IMR-90 (cell line): ENCODE measurements around the gene UFC1. TPM values are rescaled to one million over a fixed set of nuclear protein-coding genes. Genes with fewer than 3 reads are reported as not detected.

Experiments
- ATAC-seq: fragments of 200-7000 bp; cut with Tn5 transposase; 2 replicates; pipeline ENCODE4 v1.9.1; 2020; ENCODE audit warnings: low read depth, mild to moderate bottlenecking, moderate library complexity
- BruUV-seq: library from RNA; stranded (reverse); fragments of 400-500 nt; replicated peaks from 2 replicates; lab custom pipeline; 2021; lab: Mats Ljungman, UMichigan
- CTCF ChIA-PET: fragments of 300-600 bp; formaldehyde crosslinking; extraction: SDS; loops from one replicate; lab custom pipeline; 2021; ENCODE audit warnings: antibody characterized with exemption; lab: Yijun Ruan, JAX
- POLR2A ChIA-PET: fragments of 300-600 bp; sonication (Branson Sonifier 250); formaldehyde crosslinking; loops from one replicate; lab custom pipeline; 2022; ENCODE audit warnings: antibody characterized with exemption; ENCODE audit not compliant: unreplicated experiment; lab: Charles Lee
- DNase-seq: peaks from one replicate; pipeline ENCODE4 v3.0.0; 2013
- H2AFZ ChIP-seq: replicated peaks from 2 replicates; pipeline ENCODE3; 2013; ENCODE audit warnings: low read length, mild to moderate bottlenecking; ENCODE audit not compliant: poor library complexity
- H2AK5ac ChIP-seq: 2 replicates; pipeline ENCODE4 v1.6.1; 2013; ENCODE audit warnings: low read depth, low read length, inconsistent platforms
- H2AK9ac ChIP-seq: replicated peaks from 2 replicates; pipeline ENCODE3; 2013; ENCODE audit warnings: mild to moderate bottlenecking, low read depth, low read length, moderate library complexity; ENCODE audit not compliant: poor library complexity
- H2BK120ac ChIP-seq: 2 replicates; pipeline ENCODE4 v1.6.1; 2013; ENCODE audit warnings: low read depth, low read length, inconsistent platforms
- H2BK15ac ChIP-seq: 3 replicates; pipeline ENCODE4 v1.6.1; 2013; ENCODE audit warnings: low read depth, low read length, inconsistent platforms
- H2BK20ac ChIP-seq: 2 replicates; pipeline ENCODE4 v1.6.1; 2013; ENCODE audit warnings: low read depth, mild to moderate bottlenecking, inconsistent platforms, low read length, moderate library complexity
- H2BK5ac ChIP-seq: 2 replicates; pipeline ENCODE4 v1.6.1; 2013; ENCODE audit warnings: mild to moderate bottlenecking, low read depth, low read length, inconsistent platforms; ENCODE audit not compliant: poor library complexity, severe bottlenecking
- H3K14ac ChIP-seq: replicated peaks from 2 replicates; pipeline ENCODE4 v1.6.1; 2013; ENCODE audit warnings: low read depth, low read length, inconsistent platforms
- H3K18ac ChIP-seq: 2 replicates; pipeline ENCODE4 v1.6.1; 2013; ENCODE audit warnings: low read depth, low read length, control low read depth
- H3K23ac ChIP-seq: 2 replicates; pipeline ENCODE4 v1.6.1; 2013; ENCODE audit warnings: low read depth, low read length, inconsistent platforms
- H3K27ac ChIP-seq: 2 replicates; pipeline ENCODE4 v1.5.1; 2013; ENCODE audit warnings: mild to moderate bottlenecking, control low read depth, low read length; ENCODE audit not compliant: insufficient read depth
- H3K27me3 ChIP-seq: 2 replicates; pipeline ENCODE4 v1.6.1; 2013; ENCODE audit warnings: low read length; ENCODE audit not compliant: control insufficient read depth, insufficient read depth
- H3K36me3 ChIP-seq: 2 replicates; pipeline ENCODE4 v1.6.1; 2013; ENCODE audit warnings: low read length, mixed read lengths; ENCODE audit not compliant: control insufficient read depth, insufficient read depth
- H3K4ac ChIP-seq: 2 replicates; pipeline ENCODE4 v1.6.1; 2013; ENCODE audit warnings: low read depth, low read length, inconsistent platforms
- H3K4me1 ChIP-seq: 2 replicates; pipeline ENCODE4 v1.6.1; 2013; ENCODE audit warnings: low read length, mixed read lengths; ENCODE audit not compliant: control insufficient read depth, insufficient read depth
- H3K4me2 ChIP-seq: 2 replicates; pipeline ENCODE4 v1.6.1; 2013; ENCODE audit warnings: low read depth, mild to moderate bottlenecking, control low read depth, low read length, moderate library complexity
- H3K4me3 ChIP-seq: 2 replicates; pipeline ENCODE4 v1.5.1; 2013; ENCODE audit warnings: low read depth, mild to moderate bottlenecking, control low read depth, low read length, moderate library complexity; ENCODE audit not compliant: insufficient read depth
- H3K56ac ChIP-seq: 2 replicates; pipeline ENCODE4 v1.6.1; 2013; ENCODE audit warnings: low read length, inconsistent platforms; ENCODE audit not compliant: insufficient read depth; ENCODE audit errors: extremely low read depth
- H3K79me1 ChIP-seq, 2 experiments: 2 replicates each; pipeline ENCODE4 v1.6.1; 2013; ENCODE audit warnings: low read length in 2 of 2, inconsistent platforms in 1 of 2, low read depth in 1 of 2
- H3K9ac ChIP-seq: 2 replicates; pipeline ENCODE4 v1.6.1; 2013; ENCODE audit warnings: low read depth, low read length, control low read depth
- H3K9me1 ChIP-seq: 2 replicates; pipeline ENCODE4 v1.6.1; 2013; ENCODE audit warnings: low read length, inconsistent platforms; ENCODE audit not compliant: insufficient read depth
- H3K9me3 ChIP-seq: 2 replicates; pipeline ENCODE4 v1.6.1; 2013; ENCODE audit warnings: low read length; ENCODE audit not compliant: control insufficient read depth, insufficient read depth
- H4K20me1 ChIP-seq: 2 replicates; pipeline ENCODE4 v1.6.1; 2013; ENCODE audit warnings: low read length, inconsistent platforms; ENCODE audit not compliant: insufficient read depth
- H4K5ac ChIP-seq: 2 replicates; pipeline ENCODE4 v1.6.1; 2013; ENCODE audit warnings: mild to moderate bottlenecking, low read depth, low read length, control low read depth
- H4K8ac ChIP-seq, 2 experiments: 2 replicates each; pipeline ENCODE4 v1.6.1; 2013; ENCODE audit warnings: low read depth in 2 of 2, low read length in 2 of 2, control low read depth in 1 of 2, inconsistent platforms in 1 of 2
- H4K91ac ChIP-seq: 2 replicates; pipeline ENCODE4 v1.6.1; 2013; ENCODE audit warnings: low read depth, low read length, inconsistent platforms; ENCODE audit not compliant: insufficient read depth
- BHLHE40 ChIP-seq: fragments of 150-350 bp; IDR thresholded peaks from 2 replicates; pipeline ENCODE4 v1.6.1; 2016; ENCODE audit warnings: mild to moderate bottlenecking, low read depth, low read length
- CEBPB ChIP-seq: IDR thresholded peaks from 2 replicates; pipeline ENCODE4 v1.6.1; 2012; ENCODE audit warnings: low read depth, low read length, improper control_type of control experiment
- CTCF ChIP-seq: conservative IDR thresholded peaks from 2 replicates; pipeline ENCODE4 v1.5.1; 2012; ENCODE audit warnings: mild to moderate bottlenecking, low read depth, low read length, improper control_type of control experiment
- ELK1 ChIP-seq: fragments of 150-350 bp; IDR thresholded peaks from 2 replicates; pipeline ENCODE4 v1.6.1; 2016; ENCODE audit warnings: low read depth, mild to moderate bottlenecking, low read length, moderate library complexity, borderline replicate concordance
- FOS ChIP-seq: fragments of 150-350 bp; IDR thresholded peaks from 2 replicates; pipeline ENCODE4 v1.6.1; 2016; ENCODE audit warnings: low read depth, low read length
- MAFK ChIP-seq: IDR thresholded peaks from 2 replicates; pipeline ENCODE4 v1.6.1; 2012; ENCODE audit warnings: low read depth, low read length, improper control_type of control experiment
- MAZ ChIP-seq: IDR thresholded peaks from 2 replicates; pipeline ENCODE4 v1.6.1; 2012; ENCODE audit warnings: low read depth, mild to moderate bottlenecking, low read length, improper control_type of control experiment, moderate library complexity, borderline replicate concordance
- MXI1 ChIP-seq: IDR thresholded peaks from 2 replicates; pipeline ENCODE4 v1.6.1; 2012; ENCODE audit warnings: low read depth, mild to moderate bottlenecking, low read length, moderate library complexity, borderline replicate concordance
- NFE2L2 ChIP-seq: fragments of 150-350 bp; IDR thresholded peaks from 2 replicates; pipeline ENCODE4 v1.6.1; 2016; ENCODE audit warnings: low read depth, mild to moderate bottlenecking, low read length
- POLR2A ChIP-seq: IDR thresholded peaks from 2 replicates; pipeline ENCODE4 v1.6.1; 2012; ENCODE audit warnings: mild to moderate bottlenecking, low read depth, low read length
- RAD21 ChIP-seq: IDR thresholded peaks from 2 replicates; pipeline ENCODE4 v1.6.1; 2012; ENCODE audit warnings: low read length, improper control_type of control experiment
- RCOR1 ChIP-seq: IDR thresholded peaks from 2 replicates; pipeline ENCODE4 v1.6.1; 2012; ENCODE audit warnings: mild to moderate bottlenecking, low read length, improper control_type of control experiment; ENCODE audit not compliant: insufficient replicate concordance
- RFX5 ChIP-seq: IDR thresholded peaks from 2 replicates; pipeline ENCODE4 v1.8.0; 2012; ENCODE audit warnings: low read depth, mild to moderate bottlenecking, low read length, moderate library complexity
- SMC3 ChIP-seq: fragments of 150-350 bp; IDR thresholded peaks from 2 replicates; pipeline ENCODE4 v1.6.1; 2016; ENCODE audit warnings: low read depth, mild to moderate bottlenecking, antibody characterized with exemption, low read length, moderate library complexity
- USF2 ChIP-seq: fragments of 150-350 bp; IDR thresholded peaks from 2 replicates; pipeline ENCODE4 v1.6.1; 2017; ENCODE audit warnings: mild to moderate bottlenecking, antibody characterized with exemption, low read length, low read depth
- WGBS, 2 experiments: methylation state at CpG; one replicate each; pipeline versions ENCODE4 v1.1.5 to v1.1.7; 2013; ENCODE audit warnings: missing lambda C conversion rate in 2 of 2; ENCODE audit not compliant: insufficient read length in 1 of 2; ENCODE audit errors: extremely low coverage in 2 of 2; 5-methylcytosine and 5-hydroxymethylcytosine counted together
- dilution Hi-C: fragments of 300-500 bp; cut with HindIII; formaldehyde crosslinking; loops from one replicate; pipeline ENCODE4 v1.14.3; 2018; ENCODE audit warnings: low sequenced_read_pairs; ENCODE audit not compliant: unreplicated experiment
- in situ Hi-C: fragments of 300-500 bp; cut with MboI; formaldehyde crosslinking; loops from 3 replicates; pipeline ENCODE4 v1.14.3; 2019; ENCODE audit warnings: low sequenced_read_pairs, inconsistent platforms, mixed read lengths
- intact Hi-C: fragments of 100-400 bp; cut with micrococcal nuclease; formaldehyde crosslinking; loops from 2 replicates; pipeline ENCODE4 v1.10.0; 2022
- polyA plus RNA-seq, 3 experiments: library from polyadenylated mRNA; depleted of rRNA; stranded (reverse); fragments of >200 nt; gene quantifications; 2 replicates each; pipeline ENCODE4 v1.2.3, GENCODE V29; 2012; ENCODE audit warnings: low replicate concordance in 1 of 3
- total RNA-seq: library from RNA; depleted of rRNA; stranded (reverse); fragments of >200 nt; gene quantifications from 2 replicates; pipeline ENCODE4 v1.2.3, GENCODE V29; 2012

The UFC1 gene
- total and polyA plus RNA-seq, 2 of the 4 experiments (the other 2 are of a cell fraction) = 134 to 140 TPM

- H3K18ac ChIP-seq = peak overlapping the region; percentile 26; the same call in 1 of the 2 replicates
- H3K36me3 ChIP-seq = no peaks in the 10 kb centered on the region
- in situ Hi-C loops (no loop called here), dilution Hi-C loops (no loop called here), intact Hi-C loops (no loop called here)
- peak overlapping the region; percentile 44 for H2BK5ac ChIP-seq
- no peak overlapping the region for H3K4me3 ChIP-seq
- peak overlapping the region; percentile 43; the same call in 1 of the 2 replicates for H2AK5ac ChIP-seq
- peak overlapping the region; percentile 88 for H3K14ac ChIP-seq
- WGBS, 2 experiments = 69% methylated on average over 7 of the region's 11 CpGs; no CpG with 5 or more reads in 1 of the 2 experiments
- no peaks in the 10 kb centered on the region for H4K20me1 ChIP-seq
- H3K9me3 ChIP-seq = no peaks in the 10 kb centered on the region
- ATAC-seq = no peak
- peak overlapping the region; percentile 70 for H3K4me2 ChIP-seq
- peak overlapping the region; percentile 94 for H2AFZ ChIP-seq
- H2AK9ac ChIP-seq = peak overlapping the region; percentile 92
- H4K91ac ChIP-seq = peak overlapping the region; percentile 76
- H3K9me1 ChIP-seq = peaks cover 17% of the 10 kb centered on the region
- no peak overlapping the region for H3K56ac ChIP-seq
- BruUV-seq = no TSS peak
- H3K27me3 ChIP-seq = no peaks in the 10 kb centered on the region
- H2BK15ac ChIP-seq = 0 out of 3 replicates have a peak overlapping the region, but pooled peaks have one; percentile 49
- H2BK20ac ChIP-seq = peak overlapping the region; percentile 29; the same call in 1 of the 2 replicates
- peak overlapping the region; percentile 33 for H3K9ac ChIP-seq
- H2BK120ac ChIP-seq = peak overlapping the region; percentile 41; the same call in 1 of the 2 replicates
- peak overlapping the region; percentile 96 for H4K8ac ChIP-seq
- peak overlapping the region; percentile 43 for H4K5ac ChIP-seq
- peaks cover 31% of the 10 kb centered on the region for H3K4me1 ChIP-seq
- ChIA-PET POLR2A (no interaction called here), CTCF (no interaction called here)
- H3K79me1 ChIP-seq = peaks cover 4 to 5% of the 10 kb centered on the region in 2 experiments
- peak overlapping the region; percentile 88 for H3K4ac ChIP-seq
- H3K27ac ChIP-seq = peak overlapping the region; percentile 71; the same call in 1 of the 2 replicates
- 0 out of 2 replicates have a peak overlapping the region, but pooled peaks have one; percentile 76 for H3K23ac ChIP-seq
- DNase-seq = no peak
- TF ChIP-seq POLR2A (no peak), RCOR1 (no peak), CTCF (no peak), ELK1 (no peak), MXI1 (no peak), USF2 (no peak), MAZ (no peak), RAD21 (no peak), SMC3 (no peak), BHLHE40 (no peak), FOS (no peak), CEBPB (no peak), NFE2L2 (no peak), MAFK (no peak), RFX5 (no peak)
Measured at GRCh38 chr1:161197560-161198193, 43.9 kb downstream of the UFC1 start.
